Measurements from ENCODE around the gene TTC8.

DNA sequence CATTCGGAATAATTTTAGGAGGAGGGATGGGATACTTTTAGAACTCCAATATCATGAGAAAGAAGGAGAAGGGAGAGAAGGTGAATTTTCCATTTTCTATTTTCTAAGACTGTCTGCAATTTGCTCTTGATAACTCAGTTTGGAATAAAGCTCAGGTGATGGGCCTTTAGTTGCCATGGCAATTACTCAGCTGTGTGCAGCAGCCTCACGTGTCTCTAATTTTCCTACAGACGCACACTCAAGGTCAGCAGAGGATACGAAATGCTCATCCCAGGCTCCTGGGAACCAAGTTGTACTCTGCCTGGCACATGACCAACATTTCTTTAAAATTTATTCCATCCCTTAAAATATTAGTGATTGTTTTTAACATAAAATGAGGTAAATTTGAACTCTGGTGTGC, 76.7 kb downstream of the TTC8 start:
- TF ChIP-seq, protein P1, sequence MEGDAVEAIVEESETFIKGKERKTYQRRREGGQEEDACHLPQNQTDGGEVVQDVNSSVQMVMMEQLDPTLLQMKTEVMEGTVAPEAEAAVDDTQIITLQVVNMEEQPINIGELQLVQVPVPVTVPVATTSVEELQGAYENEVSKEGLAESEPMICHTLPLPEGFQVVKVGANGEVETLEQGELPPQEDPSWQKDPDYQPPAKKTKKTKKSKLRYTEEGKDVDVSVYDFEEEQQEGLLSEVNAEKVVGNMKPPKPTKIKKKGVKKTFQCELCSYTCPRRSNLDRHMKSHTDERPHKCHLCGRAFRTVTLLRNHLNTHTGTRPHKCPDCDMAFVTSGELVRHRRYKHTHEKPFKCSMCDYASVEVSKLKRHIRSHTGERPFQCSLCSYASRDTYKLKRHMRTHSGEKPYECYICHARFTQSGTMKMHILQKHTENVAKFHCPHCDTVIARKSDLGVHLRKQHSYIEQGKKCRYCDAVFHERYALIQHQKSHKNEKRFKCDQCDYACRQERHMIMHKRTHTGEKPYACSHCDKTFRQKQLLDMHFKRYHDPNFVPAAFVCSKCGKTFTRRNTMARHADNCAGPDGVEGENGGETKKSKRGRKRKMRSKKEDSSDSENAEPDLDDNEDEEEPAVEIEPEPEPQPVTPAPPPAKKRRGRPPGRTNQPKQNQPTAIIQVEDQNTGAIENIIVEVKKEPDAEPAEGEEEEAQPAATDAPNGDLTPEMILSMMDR (IDR thresholded peaks at IDR 0.05), result no peak
- TF ChIP-seq, protein P2, sequence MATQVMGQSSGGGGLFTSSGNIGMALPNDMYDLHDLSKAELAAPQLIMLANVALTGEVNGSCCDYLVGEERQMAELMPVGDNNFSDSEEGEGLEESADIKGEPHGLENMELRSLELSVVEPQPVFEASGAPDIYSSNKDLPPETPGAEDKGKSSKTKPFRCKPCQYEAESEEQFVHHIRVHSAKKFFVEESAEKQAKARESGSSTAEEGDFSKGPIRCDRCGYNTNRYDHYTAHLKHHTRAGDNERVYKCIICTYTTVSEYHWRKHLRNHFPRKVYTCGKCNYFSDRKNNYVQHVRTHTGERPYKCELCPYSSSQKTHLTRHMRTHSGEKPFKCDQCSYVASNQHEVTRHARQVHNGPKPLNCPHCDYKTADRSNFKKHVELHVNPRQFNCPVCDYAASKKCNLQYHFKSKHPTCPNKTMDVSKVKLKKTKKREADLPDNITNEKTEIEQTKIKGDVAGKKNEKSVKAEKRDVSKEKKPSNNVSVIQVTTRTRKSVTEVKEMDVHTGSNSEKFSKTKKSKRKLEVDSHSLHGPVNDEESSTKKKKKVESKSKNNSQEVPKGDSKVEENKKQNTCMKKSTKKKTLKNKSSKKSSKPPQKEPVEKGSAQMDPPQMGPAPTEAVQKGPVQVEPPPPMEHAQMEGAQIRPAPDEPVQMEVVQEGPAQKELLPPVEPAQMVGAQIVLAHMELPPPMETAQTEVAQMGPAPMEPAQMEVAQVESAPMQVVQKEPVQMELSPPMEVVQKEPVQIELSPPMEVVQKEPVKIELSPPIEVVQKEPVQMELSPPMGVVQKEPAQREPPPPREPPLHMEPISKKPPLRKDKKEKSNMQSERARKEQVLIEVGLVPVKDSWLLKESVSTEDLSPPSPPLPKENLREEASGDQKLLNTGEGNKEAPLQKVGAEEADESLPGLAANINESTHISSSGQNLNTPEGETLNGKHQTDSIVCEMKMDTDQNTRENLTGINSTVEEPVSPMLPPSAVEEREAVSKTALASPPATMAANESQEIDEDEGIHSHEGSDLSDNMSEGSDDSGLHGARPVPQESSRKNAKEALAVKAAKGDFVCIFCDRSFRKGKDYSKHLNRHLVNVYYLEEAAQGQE (IDR thresholded peaks at IDR 0.05; ENCODE audit: insufficient read depth in 1 of 2, low read depth in 2 of 2, low read length in 1 of 2), result no peak
- TF ChIP-seq SIN3A (IDR thresholded peaks at IDR 0.05; ENCODE audit: borderline replicate concordance, insufficient read depth, low read depth, low read length), result no peak
